Activated CD8-positive, alpha-beta memory T cell treated with anti-CD3 and anti-CD28 coated beads, Interleukin-2, amount 50 U/mL, for 48 hours (primary cell): ENCODE measurements around the gene MYADML2.
"Not testable (repeated sequence)": the region's sequence is repeated elsewhere in the genome, so short reads cannot be mapped to it uniquely, and the experiment has no call there.

Experiments
- DNase-seq: peaks from one replicate; pipeline ENCODE4 v3.0.0-alpha.2; 2020

Gene MYADML2, protein sequence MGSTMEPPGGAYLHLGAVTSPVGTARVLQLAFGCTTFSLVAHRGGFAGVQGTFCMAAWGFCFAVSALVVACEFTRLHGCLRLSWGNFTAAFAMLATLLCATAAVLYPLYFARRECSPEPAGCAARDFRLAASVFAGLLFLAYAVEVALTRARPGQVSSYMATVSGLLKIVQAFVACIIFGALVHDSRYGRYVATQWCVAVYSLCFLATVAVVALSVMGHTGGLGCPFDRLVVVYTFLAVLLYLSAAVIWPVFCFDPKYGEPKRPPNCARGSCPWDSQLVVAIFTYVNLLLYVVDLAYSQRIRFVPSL

DNA sequence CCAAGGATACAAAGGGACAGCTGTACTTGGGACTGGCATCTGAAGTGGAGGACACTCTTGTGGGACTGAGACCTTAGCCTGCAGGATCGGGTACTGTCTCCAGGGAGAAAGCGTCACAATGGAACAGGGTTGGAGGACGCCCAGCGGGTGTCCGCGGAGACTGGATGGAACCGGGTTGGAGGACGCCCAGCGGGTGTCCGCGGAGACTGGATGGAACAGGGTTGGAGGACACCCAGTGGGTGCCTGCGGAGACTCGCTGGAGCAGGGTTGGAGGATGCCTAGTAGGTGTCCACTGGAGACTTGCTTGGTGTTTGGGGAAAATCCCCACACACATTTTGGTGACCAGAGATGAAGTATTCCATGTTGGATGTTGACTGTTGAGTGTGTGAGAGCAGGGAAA is at the start of gene MYADML2:
TSS of gene MYADML2 (minus strand) at position 45 of the 400 bp plus-strand sequence. CDS start 5,492 bp downstream, outside the sequence.
- DNase-seq: no peak

DNA sequence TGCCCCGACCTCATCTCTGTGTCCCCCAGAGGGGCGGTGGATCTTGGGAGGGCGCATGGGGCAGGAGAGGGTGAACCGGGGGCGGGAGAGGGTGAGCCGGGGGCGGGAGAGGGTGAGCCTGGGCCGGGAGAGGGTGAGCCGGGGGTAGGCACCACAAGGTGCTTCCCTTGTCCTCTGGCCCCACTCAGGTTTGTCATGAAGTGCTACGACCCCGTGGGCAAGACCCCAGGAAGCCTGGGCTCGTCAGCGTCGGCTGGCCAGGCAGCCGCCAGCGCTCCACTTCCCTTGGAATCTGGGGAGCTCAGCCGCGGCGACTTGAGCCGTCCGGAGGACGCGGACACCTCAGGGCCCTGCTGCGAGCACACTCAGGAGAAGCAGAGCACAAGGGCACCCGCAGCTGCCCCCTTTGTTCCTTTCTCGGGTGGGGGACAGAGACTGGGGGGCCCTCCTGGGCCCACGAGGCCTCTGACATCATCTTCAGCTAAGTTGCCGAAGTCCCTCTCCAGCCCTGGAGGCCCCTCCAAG is 49.3 kb upstream of the MYADML2 start:
- no peak for DNase-seq

DNA sequence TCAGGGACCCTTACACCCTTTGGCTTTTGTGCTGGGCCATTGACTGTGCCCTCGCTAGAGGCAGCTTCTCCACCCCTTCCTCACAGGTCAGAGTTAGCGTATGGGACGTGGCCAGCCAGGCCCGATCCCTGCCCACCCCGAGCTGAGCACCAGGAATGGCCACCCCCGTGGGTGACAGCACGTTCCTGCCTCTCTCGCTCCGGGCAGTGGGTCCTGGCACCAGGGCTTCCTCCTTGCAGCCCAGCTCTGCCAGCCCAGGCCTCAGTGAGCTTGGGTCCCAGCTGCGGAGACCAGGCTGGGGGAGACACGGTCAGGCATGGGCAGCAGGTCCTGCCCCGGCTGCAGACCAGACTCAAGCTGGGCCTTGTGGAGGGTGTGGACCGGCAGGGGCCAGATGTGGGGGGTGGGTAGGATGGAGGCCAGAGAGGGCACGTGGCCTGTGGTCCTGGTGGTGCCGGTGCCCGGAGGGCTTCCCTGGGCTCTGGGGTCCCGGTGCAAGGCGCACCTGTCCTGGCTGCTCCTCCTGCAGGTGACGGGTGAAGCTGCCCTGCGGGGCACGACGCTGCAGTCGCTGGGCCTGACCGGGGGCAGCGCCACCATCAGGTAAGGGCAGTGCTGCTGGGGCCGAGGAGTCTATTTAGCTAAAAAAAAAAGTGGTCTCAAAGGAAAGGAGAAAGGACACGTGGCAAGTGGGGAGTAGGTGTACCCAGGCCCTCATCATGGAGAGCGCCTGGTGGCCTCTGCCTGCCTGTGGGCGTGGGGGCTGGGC is 48.6 kb upstream of the MYADML2 start:
- no peak for DNase-seq

DNA sequence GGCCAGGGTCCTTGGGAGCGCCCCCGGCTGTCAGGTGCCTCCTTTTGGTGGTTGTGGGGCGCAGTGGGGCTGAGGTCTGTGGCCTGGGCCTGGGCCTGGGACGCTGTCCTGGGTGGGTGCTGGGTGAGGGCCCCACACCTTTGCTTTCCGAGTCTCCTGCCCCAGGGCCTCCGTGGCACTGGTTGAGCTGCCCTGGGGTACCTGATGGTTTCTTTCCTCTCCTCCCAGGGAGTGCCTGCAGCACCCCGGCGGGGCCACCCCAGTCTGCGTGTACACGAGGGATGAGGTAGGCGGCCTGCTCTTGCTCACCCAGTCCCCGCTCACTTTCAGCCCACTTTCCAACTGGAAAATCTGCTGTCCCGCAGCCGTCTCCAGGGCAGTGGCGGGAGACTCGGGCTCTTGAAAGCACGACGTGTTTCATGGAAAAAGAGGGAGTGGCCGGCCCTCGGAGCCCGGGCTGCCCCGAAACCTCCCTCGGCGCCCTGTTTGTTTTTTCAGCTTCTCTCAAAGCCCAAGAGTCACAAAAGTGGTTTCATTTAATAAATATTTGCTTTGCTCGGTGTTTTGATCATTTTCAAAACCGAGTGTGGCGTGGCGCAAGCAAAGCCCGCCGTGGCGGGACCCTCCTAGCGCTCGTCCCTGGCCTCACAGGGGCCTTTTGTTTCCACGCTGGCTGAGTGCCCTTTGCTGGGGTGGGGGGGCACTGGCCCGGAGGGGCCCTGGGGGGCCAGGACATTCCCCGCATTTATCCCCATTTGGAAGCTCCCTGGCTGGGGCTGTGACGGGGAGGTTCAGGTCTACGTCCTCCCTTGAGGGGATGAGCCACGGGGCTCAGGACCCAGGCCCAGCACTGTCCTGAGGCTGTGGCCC is 47.8 kb upstream of the MYADML2 start:
- no peak for DNase-seq

DNA sequence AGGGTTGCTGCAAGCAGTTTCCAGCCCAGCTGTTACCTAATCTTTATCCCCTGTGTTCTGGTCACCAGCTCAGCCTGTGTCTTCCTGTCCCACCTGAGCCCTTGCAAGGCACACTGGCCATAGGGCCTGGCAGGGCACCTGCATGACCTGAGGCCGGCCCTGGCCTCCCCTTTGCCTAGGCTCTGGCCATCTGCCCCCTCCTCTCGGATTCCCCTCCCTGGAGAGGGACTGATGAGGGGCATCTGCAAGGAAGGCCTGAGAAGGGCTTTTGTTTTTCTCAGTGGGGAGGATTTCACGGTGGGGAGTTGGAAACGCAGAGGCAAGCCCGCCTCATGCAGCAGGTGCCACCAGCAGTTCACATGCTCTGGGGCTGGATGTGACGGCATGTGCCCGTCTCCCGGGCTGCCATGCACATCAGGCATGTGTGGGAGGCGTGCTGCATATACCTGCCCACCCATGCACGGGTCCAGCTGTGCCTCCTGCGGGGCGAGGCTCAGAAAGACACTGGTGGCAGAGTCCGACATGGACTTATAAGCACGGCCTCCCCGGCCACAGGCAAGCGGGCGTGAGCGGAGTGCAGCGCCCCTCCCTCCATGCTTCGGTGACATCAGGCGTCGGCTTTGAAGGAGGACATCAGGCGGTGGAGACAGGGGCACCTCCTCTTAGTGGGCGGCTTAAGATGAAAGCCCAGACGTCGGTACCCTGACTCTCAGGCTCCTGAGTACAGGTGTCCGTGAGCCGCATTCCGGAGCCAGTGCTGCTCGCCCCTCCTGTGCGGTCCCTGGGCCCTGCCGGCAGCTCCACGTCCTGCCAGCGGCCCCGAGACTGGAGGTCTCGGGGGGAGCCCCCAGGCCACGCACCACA is 46.9 kb upstream of the MYADML2 start:
- DNase-seq: no peak

DNA sequence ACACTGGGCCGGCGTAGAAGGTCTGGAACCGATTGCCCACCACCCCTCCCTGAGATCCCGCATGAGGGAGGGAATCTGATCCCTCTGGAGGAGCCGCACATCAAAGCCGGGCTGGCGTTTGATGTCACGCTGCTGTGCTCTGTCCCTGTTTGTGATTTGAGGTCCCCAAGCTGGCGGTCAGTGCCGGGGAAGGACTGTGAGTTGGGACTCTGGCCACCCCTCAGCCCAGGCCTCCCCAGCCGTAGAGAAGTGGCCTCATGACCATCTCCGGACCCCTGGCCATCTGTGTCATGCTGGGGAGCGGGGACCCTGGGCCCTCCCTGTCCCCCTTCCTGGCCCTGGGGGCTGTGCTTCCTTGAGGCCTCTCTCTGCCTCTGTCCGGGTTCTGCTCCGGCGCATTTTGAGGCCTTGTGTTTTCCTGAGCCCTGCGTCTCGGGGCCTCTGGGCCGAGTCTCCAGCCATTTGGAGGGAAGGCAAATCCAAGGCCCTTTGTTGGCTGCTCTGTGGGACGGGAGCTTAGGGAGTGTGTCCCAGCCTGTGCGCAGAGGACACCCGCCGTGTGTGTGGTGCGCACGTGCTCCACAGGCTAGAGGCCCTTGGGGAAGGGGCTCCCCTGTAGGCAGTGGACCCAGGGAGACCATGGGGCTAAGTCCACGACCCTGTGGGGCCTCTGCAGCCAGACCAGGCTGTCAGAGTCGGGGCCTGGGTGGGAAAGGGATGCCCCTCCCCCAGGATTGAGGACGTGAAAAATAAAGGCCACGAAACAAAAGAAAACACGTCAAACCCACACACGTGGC is 45.5 kb upstream of the MYADML2 start:
- DNase-seq: no peak

DNA sequence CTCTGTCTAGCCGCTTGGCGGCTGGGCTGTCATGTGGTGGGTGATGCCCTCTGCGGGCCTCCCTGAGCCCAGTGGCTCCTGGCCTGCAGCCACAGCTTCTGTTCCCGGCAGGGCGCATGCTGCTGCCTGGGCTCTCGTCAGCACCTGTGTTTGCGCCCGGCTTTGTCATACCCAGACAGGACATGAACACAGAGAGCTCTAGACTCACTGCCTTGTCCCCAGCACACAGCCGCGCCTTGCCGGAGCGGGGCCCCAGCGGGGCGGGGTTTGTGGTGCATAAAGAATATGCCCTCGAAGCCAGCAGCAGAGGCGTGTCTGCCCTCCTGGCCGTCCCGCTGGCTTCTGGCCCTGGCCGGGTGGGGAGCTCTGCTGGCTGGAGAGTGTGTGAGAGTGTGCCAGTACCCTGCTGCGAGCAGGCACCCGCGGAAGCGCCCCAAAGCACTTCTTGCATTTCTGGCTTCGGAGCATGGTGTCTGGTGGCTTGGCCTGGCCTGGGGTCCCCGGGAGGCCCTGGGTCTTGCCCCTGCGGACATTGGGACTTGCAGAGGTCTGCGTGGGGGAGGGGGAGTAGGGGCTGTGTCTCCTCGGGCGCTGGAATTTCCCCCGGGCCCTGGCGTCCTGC is 44.8 kb upstream of the MYADML2 start:
- DNase-seq: no peak

DNA sequence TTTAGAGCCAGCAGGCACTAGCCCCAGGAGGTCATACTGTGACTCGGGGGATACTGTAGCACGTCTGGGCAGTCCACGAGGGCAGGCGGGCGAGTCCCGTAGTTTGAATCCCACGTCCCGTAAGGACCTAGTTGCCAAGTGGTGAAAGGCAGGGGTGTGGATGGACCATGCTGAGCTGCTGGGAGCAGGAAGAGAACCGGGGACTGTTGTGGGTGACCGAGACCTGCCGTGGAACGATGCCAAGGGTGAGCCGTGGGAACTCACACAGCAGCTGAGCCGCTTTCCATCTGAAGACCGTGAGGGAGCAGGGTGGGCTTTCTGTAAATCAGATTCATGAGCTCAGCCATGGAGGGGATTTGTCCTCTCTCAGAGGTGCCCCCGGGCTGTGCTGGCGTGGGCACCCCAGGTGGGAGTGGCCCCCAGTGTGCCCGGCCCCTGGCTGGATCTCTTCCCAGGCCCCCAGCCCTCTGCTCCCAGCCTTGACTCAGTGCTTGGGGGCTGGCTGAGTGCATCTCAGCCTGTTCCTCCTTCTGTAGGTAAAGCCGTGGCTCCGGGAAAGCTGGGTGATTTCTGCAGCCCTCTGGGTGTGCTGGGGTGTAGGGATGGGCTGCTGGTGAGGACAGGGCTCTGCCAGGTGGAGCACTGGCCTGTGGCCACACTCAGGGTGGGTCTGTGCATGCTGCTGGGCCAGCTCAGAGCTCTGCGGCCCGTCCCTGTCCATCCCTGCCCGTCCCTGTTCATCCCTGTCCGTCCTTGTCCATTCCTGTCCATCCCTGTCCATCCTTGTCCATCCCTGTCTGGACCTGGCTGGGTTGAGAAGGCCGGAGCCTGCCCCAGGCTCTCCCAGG is 44.0 kb upstream of the MYADML2 start:
- no peak for DNase-seq

DNA sequence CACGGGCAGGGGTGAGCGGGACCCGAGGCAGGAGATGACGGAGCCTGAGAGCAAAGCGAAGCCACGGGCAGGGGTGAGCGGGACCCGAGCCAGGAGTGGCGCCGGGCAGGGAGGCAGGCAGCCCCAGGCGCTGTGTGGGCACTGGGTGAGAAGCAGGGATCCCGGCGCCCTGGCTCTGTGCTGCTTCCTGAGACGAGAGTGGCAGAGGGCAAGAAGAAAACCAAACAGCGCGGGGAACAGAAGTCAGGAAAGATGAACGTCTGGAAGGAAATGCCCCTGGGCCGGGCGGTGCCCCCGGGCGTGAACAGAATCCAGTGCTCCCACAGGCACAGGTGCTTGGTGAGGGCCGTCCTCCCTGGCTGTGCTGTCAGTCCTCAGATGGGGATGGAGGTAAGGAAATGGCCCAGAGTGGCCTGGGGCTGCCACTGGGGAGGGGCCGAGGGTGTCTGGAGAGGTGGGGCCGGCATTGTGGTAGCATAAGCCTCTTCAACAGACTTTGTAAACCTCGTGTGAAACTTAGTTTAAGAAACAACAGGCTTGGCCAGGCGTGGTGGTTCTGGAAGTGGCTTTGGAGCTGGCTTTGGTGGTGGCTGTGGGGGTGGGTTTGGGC is 40.2 kb upstream of the MYADML2 start:
- DNase-seq: no peak

DNA sequence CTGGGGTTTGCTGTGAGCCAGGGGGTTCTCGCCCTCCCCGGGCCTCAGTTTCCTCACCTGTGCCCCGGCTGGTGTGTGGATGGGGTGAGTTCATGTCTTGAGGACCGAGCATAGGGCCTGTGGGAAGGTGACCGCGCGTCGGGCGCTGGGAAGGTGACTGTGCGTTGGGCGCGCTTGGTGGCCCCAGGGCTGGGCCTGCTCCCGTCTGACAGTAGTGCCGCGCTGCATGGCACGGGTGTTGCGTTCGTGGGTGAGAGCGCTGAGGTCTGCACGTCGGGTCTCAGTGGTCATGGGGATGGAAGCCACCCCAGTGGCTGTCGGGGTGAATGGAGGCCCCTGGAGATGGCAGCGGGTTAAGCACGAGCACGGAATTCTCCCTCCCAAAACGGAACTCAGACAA is 39.6 kb upstream of the MYADML2 start:
- no peak for DNase-seq

DNA sequence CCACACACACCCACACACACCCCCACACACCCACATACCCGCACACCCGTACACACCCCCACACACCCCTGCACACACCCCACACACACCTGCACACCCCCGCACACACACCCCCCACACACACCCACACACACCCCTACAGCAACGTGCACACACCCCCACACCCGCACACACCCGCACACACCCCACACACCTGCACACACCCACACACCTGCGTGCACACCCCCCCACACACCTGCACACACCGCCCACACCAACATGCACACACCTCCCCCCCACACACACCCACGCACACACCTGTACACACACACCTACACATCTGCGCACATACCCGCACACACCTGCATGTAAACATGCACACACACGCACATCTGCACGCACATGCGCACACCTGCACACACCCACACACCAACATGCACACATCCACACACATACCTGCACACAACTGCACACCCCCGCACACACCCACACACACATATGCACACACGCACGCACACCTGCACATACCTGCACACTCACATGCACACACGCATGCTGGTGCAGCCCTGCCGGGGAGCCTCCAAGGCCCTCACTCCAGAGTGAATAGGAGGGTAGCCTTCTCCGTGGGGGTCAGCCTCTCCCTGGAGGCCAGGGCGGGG is 37.9 kb upstream of the MYADML2 start:
- no peak for DNase-seq

DNA sequence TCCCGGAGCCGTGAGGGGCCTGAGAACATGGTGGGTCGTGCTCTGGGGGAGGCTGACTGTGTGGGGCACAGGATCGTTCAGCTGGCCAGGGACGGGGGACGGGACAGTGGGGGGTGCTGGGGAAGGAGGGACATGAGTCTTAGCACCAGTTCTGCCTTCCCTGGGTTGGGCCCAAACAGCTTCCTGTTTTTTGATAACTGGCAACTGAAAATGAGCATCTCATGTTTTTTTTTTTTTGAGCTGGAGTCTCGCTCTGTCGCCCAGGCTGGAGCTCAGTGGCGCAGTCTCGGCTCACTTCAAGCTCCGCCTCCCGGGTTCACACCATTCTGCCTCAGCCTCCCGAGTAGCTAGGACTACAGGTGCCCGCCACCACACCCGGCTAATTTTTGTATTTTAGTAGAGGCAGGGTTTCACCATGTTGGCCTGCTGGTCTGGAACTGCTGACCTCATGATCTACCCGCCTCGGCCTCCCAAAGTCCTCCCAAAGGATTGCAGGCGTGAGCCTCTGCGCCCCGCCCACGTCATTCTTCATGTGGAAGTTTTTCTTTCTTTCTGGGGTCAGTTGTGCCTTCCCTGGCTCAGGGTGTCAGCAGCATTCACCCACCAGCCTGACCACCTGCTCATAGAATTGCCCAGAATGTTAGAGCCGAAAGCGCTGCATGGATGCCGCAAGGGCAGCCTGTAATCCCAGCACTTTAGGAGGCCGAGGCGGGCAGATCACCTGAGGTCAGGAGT is 36.8 kb upstream of the MYADML2 start:
- DNase-seq: no peak

DNA sequence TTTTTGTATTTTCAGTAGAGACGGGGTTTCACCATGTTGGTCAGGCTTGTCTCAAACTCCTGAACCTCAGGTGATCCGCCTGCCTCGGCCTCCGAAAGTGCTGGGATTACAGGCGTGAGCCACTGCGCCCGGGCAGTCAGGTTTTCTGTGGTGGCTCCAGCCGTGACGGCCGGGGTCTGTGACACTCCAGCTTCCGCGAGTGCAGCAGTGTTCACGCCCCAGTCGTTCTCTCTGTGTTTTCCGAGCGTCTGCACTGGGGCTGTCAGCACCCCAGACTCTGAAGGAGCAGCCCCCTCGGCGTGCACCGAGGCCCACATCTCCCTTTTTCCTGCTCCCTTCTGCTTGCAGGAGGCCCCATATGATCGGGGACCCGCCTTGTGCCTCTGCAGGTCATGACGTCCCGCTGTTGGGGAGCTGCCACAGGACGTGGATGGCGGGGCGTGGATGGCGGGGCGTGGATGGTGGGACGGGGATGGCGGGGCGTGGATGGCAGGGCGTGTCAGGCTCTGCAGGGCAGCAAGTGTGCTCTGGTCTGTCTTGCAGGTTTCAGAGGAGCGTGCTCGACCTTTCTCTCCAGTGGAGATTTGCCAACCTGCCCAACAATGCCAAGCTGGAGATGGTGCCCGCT is 36.1 kb upstream of the MYADML2 start:
- DNase-seq: no peak

DNA sequence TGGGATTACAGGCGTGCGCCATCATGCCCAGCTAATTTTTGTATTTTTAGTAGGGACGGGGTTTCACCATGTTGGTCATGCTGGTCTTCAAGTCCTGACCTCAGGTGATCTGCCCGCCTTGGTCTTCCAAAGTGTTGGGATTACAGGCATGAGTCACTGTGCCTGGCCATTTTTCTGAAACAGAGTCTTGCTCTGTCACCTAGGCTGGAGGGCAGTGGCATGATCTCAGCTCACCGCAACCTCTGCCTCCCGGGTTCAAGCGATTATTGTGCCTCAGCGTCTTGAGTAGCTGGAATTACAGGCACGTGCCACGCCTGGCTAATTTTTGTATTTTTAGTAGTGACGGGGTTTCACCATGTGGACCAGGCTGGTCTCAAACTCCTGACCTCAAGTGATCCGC is 34.5 kb upstream of the MYADML2 start:
- not testable (repeated sequence) for DNase-seq

DNA sequence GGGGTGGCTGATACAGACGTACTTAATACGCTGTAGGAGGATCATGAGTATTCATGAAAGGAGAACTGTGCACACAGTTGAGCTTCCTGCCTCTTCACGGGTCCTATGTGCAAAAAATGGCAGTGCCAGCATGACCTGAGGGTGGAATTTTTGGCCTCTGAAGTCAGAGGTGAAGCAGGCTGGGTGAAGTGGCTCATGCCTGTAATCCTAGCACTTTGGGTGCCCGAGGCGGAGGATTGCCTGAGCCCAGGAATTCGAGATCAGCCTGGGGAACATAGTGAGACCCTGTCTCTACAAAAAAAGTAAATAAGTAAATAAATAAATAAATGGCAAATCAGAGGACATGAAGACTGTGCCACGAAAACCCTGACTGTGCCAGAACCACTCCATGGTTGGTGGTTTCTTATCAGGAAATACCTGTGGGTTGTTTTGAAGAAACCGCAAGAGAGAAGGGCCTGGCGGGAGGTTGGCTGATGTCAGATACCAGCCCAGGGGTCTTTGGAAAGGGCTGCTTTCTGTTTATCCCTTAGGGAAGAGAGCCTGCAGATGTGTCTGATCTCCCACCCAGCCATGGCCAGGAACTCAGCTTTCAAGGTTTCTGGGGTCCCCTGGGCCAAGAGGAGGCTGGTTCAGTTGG is 33.8 kb upstream of the MYADML2 start:
- DNase-seq: no peak

DNA sequence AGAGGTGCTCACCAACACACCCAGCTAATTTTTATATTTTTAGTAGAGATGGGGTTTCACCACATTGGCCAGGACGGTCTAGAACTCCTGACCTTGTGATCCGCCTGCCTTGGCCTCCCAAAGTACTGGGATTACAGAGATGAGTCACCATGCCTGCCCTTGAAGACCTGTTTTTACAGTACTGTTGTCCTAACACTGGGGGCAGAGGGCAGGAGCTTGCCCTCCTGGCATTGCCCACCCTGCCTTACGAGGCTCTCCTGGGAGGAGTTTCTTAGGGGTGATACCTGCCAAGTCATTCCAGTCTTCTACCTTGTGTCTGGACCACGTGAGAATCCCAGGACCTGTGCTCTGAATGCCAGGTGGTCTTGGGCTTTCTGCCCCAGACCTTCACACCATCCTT is 33.1 kb upstream of the MYADML2 start:
- no peak for DNase-seq
